SK-N-SH (cell line): Measurements from ENCODE around the gene SYNC.

Experiments
- CTCF ChIP-seq: fragments of 200-600 bp; sonication (generic); IDR thresholded peaks from 2 replicates; pipeline ENCODE4 v1.6.1; 2017; ENCODE audit warnings: antibody characterized with exemption, mild to moderate bottlenecking, moderate library complexity
- POLR2AphosphoS5 ChIP-seq: IDR thresholded peaks from 2 replicates; pipeline ENCODE4 v1.6.1; 2012; ENCODE audit warnings: low read depth, low read length
- RFX5 ChIP-seq: IDR thresholded peaks from 2 replicates; pipeline ENCODE4 v1.6.1; 2012; ENCODE audit warnings: mild to moderate bottlenecking, improper control_type of control experiment, low read length
- TF ChIP-seq, protein P1 (sequence below): IDR thresholded peaks from 2 replicates; pipeline ENCODE4 v1.4.0; 2012; ENCODE audit warnings: low read depth
- TF ChIP-seq, protein P2 (sequence below): IDR thresholded peaks from 2 replicates; pipeline ENCODE4 v1.4.0; 2012; ENCODE audit warnings: low read depth, borderline replicate concordance

GRCh38 chr1:32665915-32666314, 36.7 kb downstream of the SYNC start:
- TF ChIP-seq CTCF (no peak), RFX5 (no peak), POLR2AphosphoS5 (no peak)
- TF ChIP-seq, protein P1, sequence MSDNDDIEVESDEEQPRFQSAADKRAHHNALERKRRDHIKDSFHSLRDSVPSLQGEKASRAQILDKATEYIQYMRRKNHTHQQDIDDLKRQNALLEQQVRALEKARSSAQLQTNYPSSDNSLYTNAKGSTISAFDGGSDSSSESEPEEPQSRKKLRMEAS, result no peak
- TF ChIP-seq, protein P2, sequence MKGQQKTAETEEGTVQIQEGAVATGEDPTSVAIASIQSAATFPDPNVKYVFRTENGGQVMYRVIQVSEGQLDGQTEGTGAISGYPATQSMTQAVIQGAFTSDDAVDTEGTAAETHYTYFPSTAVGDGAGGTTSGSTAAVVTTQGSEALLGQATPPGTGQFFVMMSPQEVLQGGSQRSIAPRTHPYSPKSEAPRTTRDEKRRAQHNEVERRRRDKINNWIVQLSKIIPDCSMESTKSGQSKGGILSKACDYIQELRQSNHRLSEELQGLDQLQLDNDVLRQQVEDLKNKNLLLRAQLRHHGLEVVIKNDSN, result no peak
